ENCODE data around the gene SLC9A3.
"Not testable (repeated sequence)": the region's sequence is repeated elsewhere in the genome, so short reads cannot be mapped to it uniquely, and the experiment has no call there.

Gene SLC9A3

GRCh38 chr5:490116-491106 lies 33.8 kb downstream of the SLC9A3 start:
- no peak for DNase-seq (ENCODE audit: low read depth, low spot score)

GRCh38 chr5:489689-490080 lies 34.6 kb downstream of the SLC9A3 start:
- DNase-seq (ENCODE audit: low read depth, low spot score) = no peak

- no peak for DNase-seq (ENCODE audit: low read depth, low spot score)
Measured at GRCh38 chr5:488744-489688, 35.2 kb downstream of the SLC9A3 start.

GRCh38 chr5:488241-488640 lies 36.0 kb downstream of the SLC9A3 start:
- no peak for DNase-seq (ENCODE audit: low read depth, low spot score)

- DNase-seq (ENCODE audit: low read depth, low spot score) = not testable (repeated sequence)
Measured at GRCh38 chr5:486597-486996, 37.7 kb downstream of the SLC9A3 start.

GRCh38 chr5:485946-486491 lies 38.2 kb downstream of the SLC9A3 start:
- no peak for DNase-seq (ENCODE audit: low read depth, low spot score)

GRCh38 chr5:485113-485945 lies 38.9 kb downstream of the SLC9A3 start:
- no peak for DNase-seq (ENCODE audit: low read depth, low spot score)

- no peak for DNase-seq (ENCODE audit: low read depth, low spot score)
Measured at GRCh38 chr5:484556-484955, 39.7 kb downstream of the SLC9A3 start.

- DNase-seq (ENCODE audit: low read depth, low spot score) = no peak
Measured at GRCh38 chr5:483434-484140, 40.7 kb downstream of the SLC9A3 start.

GRCh38 chr5:483011-483410 lies 41.2 kb downstream of the SLC9A3 start:
- no peak for DNase-seq (ENCODE audit: low read depth, low spot score)

- no peak for DNase-seq (ENCODE audit: low read depth, low spot score)
Measured at GRCh38 chr5:482506-482905, 41.7 kb downstream of the SLC9A3 start.

GRCh38 chr5:482021-482420 lies 42.2 kb downstream of the SLC9A3 start:
- no peak for DNase-seq (ENCODE audit: low read depth, low spot score)

GRCh38 chr5:481347-481746 lies 42.9 kb downstream of the SLC9A3 start:
- DNase-seq (ENCODE audit: low read depth, low spot score) = no peak

GRCh38 chr5:479566-480319 lies 44.5 kb downstream of the SLC9A3 start:
- no peak for DNase-seq (ENCODE audit: low read depth, low spot score)

- no peak for DNase-seq (ENCODE audit: low read depth, low spot score)
Measured at GRCh38 chr5:478982-479535, 45.2 kb downstream of the SLC9A3 start.

GRCh38 chr5:478369-478981 lies 45.8 kb downstream of the SLC9A3 start:
- DNase-seq (ENCODE audit: low read depth, low spot score) = no peak

GRCh38 chr5:477871-478270 lies 46.4 kb downstream of the SLC9A3 start:
- no peak for DNase-seq (ENCODE audit: low read depth, low spot score)

- no peak for DNase-seq (ENCODE audit: low read depth, low spot score)
Measured at GRCh38 chr5:477247-477646, 47.0 kb downstream of the SLC9A3 start.

GRCh38 chr5:476814-477175 lies 47.5 kb downstream of the SLC9A3 start:
- DNase-seq (ENCODE audit: low read depth, low spot score) = no peak

Data from smooth muscle cell of the brain vasculature (primary cell).